HG03460 (cell line): Measurements from ENCODE around the gene ZNF41.
"Not testable (repeated sequence)": the region's sequence is repeated elsewhere in the genome, so short reads cannot be mapped to it uniquely, and the experiment has no call there.

ENCODE experiments used
- ATAC-seq: cut with Tn5 transposase; IDR thresholded peaks from one replicate; pipeline ENCODE4 v1.9.1; 2021; ENCODE audit not compliant: unreplicated experiment

ZNF41 gene

GRCh38 chrX:47482512-47483305, at the start of gene ZNF41:
Gene ZNF41 (minus strand): TSS chrX:47483222. CDS start chrX:47467481, 15,741 bp downstream.
- peak; percentile 87 for ATAC-seq

GRCh38 chrX:47530049-47530448, 47.0 kb upstream of the ZNF41 start:
- ATAC-seq, result no peak

GRCh38 chrX:47529548-47529947, 46.5 kb upstream of the ZNF41 start:
- no peak for ATAC-seq

- ATAC-seq, result no peak
Measured at GRCh38 chrX:47523713-47524166, 40.7 kb upstream of the ZNF41 start.

DNA sequence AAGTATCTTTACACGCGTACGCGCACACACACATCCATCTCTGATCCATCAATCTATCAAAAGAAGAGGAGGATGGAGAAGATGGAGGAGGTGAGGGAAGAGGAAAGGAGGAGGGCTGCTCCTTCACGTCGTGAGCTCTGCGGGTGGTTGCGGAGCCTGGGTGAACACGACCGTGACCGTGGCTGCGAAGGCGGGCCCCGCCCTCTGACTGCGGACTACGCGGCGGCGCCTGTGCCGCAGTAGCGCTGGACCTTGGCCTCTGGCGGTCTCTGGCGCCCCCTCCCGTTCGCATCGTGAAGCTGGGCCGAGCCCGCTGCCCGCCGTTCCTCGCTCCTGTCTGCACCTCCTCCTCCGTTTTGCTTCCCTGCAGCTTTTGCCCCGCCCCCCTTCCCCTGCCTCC, 40.3 kb upstream of the ZNF41 start:
- peak; percentile 84 for ATAC-seq

DNA sequence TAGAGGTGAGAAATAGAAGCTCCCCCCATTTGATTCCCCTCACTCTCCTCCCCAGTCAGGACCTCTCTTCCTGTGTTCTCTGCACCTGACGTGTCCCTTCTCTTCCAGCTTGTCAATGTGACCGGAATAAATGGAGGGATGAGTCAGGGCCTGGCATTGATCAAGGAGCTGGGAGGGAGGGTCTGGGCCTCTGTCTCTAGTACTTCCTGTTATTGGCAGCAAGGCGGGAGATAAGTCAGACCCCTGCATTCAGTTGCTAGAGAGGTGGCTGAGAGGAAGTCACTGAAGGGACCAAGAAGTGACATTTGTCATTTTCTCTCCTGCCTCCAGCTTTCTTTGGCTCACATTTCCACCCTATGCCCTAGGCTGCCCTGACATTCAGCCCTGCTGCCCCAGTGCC, 35.1 kb upstream of the ZNF41 start:
- ATAC-seq, result no peak

GRCh38 chrX:47515941-47516665, 33.1 kb upstream of the ZNF41 start:
- ATAC-seq, result no peak

GRCh38 chrX:47514533-47515235, 31.7 kb upstream of the ZNF41 start:
- ATAC-seq, result no peak

DNA sequence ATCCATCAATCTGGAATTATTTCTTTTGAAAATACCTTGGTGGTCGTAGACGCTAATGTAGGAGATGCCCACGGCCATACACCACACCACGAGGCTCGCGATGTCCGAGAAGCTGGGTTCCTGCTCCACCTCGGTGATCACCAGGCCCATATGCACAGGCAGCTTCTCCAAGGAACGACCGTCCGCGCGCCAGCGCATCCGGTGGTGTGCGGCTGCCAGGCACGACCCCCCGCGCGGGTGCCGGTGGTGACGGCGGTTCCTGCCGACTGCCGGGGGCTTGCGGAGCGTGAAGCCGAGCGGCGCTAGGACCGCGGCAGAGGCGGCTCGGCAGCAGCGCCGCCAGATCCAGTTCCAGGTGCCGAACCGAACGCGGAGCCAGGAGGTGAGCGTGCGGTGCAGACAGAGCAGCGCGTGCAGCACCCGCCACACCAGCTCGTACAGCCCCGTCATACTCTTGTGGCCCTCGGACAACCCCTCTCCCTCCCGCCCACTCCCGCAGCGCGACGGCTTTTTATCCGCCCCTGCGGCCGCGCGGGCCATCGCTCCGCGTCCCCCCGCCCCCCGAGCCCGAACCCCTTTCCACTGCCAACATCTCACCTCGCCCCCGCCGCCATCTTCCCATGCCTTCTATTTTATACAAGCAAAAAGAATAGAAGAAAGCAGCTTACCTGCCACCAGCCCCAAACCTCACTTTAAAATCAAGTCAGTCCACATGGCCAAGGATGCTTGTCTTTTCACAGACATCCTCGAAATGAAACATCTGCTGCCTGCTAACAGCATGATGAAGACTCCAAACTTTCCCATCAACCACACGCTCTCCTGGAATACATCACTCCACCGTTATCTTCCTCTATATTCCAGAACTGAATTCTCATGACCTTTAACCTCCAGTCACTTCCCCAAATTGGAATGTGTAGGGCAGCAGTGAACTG, 30.3 kb upstream of the ZNF41 start:
- not testable (repeated sequence) for ATAC-seq

DNA sequence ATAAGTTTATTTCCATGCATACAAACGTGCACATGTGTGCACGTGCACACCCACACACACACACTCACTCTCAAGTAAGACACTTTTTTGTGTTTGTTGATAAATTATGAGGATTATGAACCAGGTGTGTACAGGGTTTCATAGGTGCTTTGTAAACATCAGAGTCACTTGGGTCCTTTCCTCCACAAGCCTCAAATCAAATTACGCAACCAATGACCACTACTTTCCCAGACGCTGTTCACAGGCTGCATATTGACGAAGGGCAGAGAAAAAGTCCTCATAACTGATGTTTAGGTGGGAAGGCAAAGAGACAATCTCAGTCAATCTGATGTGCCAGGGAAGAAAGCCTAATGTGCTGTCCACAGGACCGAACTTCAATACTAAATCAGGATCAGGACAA, 29.4 kb upstream of the ZNF41 start:
- not testable (repeated sequence) for ATAC-seq

GRCh38 chrX:47507153-47507867, 24.3 kb upstream of the ZNF41 start:
- no peak for ATAC-seq

- ATAC-seq, result no peak
Measured at GRCh38 chrX:47503151-47503550, 20.1 kb upstream of the ZNF41 start.

DNA sequence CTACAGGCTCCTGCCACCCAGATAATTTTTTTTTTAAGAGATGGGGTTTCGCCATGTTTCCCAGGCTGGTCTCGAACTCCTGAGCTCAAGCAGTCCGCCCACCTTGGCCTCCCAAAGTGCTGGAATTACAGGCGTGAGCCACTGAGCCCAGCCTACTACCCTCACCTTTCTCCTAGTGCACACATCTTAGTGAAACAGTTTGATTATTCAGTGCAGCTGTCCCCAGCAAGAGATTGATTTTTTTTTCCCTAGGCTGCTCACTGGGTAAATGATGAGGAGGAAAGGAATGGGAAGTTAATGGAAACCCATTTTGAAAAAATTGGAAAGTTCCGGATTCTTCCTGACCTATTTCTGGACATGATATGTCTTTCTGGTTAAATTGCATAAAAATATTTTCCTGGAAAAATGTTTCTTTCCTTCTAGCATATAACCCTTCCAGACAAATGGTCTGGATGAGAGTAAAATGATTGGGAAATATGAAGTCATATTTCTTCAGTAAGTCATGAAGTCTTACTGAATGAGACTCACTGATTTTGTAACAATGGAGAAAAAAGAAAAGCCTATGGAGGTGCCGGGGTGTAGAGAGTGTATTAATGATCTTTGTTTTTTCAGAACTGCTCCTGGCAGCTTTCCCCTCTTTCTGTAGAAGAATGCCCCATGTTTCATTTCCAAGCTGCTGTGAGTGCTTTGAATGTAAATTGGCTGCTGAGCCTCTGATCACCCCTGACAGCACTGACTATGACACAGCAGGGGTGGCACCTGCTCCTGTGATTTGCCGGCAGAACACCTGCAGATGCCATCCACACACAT, 19.5 kb upstream of the ZNF41 start:
- no peak for ATAC-seq

DNA sequence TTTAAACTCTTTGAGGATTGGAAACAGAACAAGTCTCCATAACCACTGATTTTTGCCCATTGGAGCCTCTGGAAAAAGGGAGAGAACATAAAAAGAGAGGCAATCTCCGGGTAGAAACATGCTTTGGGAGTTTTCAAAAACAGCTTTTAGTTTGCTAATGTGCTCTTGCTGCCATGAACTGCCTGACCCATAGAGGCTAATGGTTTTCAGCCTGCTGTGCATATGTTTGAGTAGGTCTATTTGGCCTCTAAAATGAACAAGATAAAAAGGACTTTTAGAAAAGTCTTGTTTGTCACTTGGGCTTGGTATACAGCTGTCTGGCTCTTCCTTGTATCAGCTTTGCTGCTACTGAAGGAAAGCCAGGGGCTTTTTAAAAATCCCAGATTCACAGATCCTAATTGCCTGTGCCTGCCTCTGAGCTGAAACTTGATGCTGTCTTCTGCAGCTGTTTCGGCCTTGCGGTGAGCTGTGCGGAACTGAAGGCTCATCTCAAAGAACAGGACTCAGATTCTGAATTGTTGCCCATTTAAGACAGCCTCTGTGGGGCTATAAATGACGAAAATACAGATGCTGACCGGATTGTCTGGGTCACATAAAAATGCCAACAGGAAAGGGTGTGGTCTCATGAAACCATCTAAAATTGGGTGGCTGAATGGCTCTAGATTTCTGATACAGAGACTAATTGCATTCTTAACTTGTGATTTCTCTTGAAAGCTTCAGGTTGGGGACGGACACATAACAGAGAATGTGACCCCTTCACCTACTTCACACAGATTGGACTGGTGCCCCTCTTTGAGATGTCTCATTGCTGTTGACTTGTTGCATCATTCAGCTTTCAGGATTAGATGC, 18.4 kb upstream of the ZNF41 start:
- ATAC-seq, result no peak

GRCh38 chrX:47500554-47500953, 17.5 kb upstream of the ZNF41 start:
- no peak for ATAC-seq

- no peak for ATAC-seq
Measured at GRCh38 chrX:47499293-47499692, 16.3 kb upstream of the ZNF41 start.

- ATAC-seq, result no peak
Measured at GRCh38 chrX:47498411-47498810, 15.4 kb upstream of the ZNF41 start.

DNA sequence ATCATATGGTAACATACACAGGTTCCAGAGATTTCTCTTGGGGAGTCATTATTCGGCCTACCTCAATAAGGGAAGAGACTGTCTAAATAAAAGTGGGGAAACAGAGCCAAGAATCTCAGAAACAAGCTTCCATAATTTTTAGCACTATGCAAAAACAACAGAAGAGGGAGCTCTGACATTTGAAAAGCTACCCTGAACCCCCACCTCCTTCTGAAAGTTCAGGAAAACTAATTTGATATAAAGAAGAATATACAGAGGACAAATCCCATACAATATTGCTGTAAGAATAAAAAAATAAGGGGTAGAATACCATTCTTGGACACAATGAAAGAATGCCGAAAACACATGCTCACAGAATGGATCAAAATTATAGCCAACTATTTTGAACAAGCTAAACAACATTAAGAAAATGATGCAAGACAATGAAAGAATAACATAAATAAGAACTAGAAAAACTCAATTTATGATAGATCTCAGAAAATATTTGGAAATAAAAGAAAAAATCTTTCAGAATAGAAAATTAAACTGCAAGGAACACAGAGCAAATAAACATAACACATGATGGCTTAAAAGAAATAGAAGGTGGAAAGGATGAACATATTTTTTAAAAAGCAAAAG, 14.4 kb upstream of the ZNF41 start:
- no peak for ATAC-seq
